A673 (cell line): ENCODE results near the gene TECPR1. TPM values are rescaled to one million over a fixed set of nuclear protein-coding genes. Genes with fewer than 3 reads are reported as not detected.

Source experiments
- BruUV-seq: library from RNA; stranded (reverse); fragments of 400-500 nt; replicated peaks from 2 replicates; lab custom pipeline; 2021; lab: Mats Ljungman, UMichigan
- CTCF ChIA-PET: fragments of 300-600 bp; sonication (Branson Sonifier 250); formaldehyde crosslinking; loops from one replicate; lab custom pipeline; 2022; ENCODE audit warnings: antibody characterized with exemption; lab: Charles Lee
- POLR2A ChIA-PET: fragments of 300-600 bp; sonication (Branson Sonifier 250); formaldehyde crosslinking; loops from one replicate; lab custom pipeline; 2022; ENCODE audit warnings: antibody characterized with exemption; ENCODE audit not compliant: low non-redundant PET; lab: Charles Lee
- DNase-seq: peaks from one replicate; pipeline ENCODE4 v3.0.0-alpha.2; 2015; ENCODE audit warnings: low spot score
- H3K27ac ChIP-seq: fragments of 200-600 bp; sonication (generic); 2 replicates; pipeline ENCODE4 v1.5.1; 2016; ENCODE audit warnings: mixed run types, low read depth, mild to moderate bottlenecking, mixed read lengths, antibody characterized with exemption, low read length; ENCODE audit not compliant: poor library complexity, severe bottlenecking
- H3K27me3 ChIP-seq: fragments of 200-600 bp; sonication (generic); replicated peaks from 2 replicates; pipeline ENCODE4 v1.6.1; 2017; ENCODE audit warnings: mixed run types, low read depth, mild to moderate bottlenecking, mixed read lengths, antibody characterized with exemption, low read length; ENCODE audit not compliant: insufficient read depth, poor library complexity
- H3K36me3 ChIP-seq: fragments of 200-600 bp; sonication (generic); 2 replicates; pipeline ENCODE4 v1.6.1; 2016; ENCODE audit warnings: mixed run types, mild to moderate bottlenecking, mixed read lengths, antibody characterized with exemption, low read length; ENCODE audit not compliant: insufficient read depth, poor library complexity, severe bottlenecking
- H3K4me1 ChIP-seq: fragments of 200-600 bp; sonication (generic); 2 replicates; pipeline ENCODE4 v1.6.1; 2017; ENCODE audit warnings: mixed run types, mild to moderate bottlenecking, mixed read lengths, antibody characterized with exemption, low read length; ENCODE audit not compliant: insufficient read depth, poor library complexity, severe bottlenecking
- H3K4me3 ChIP-seq: fragments of 200-600 bp; sonication (generic); 2 replicates; pipeline ENCODE4 v1.5.1; 2016; ENCODE audit warnings: low read depth, mixed run types, mild to moderate bottlenecking, mixed read lengths, low read length; ENCODE audit not compliant: poor library complexity, severe bottlenecking
- H3K9me3 ChIP-seq: fragments of 200-600 bp; sonication (generic); 2 replicates; pipeline ENCODE4 v1.6.1; 2016; ENCODE audit warnings: mixed run types, low read depth, mild to moderate bottlenecking, mixed read lengths, antibody characterized with exemption, low read length; ENCODE audit not compliant: poor library complexity, severe bottlenecking
- CTCF ChIP-seq: fragments of 300-800, 200-600 bp; sonication (generic); conservative IDR thresholded peaks from 2 replicates; pipeline ENCODE4 v1.5.1; 2017; ENCODE audit warnings: low read depth, mild to moderate bottlenecking, antibody characterized with exemption, low read length, moderate library complexity, mixed read lengths
- EZH2 ChIP-seq: fragments of 200-600 bp; sonication (generic); IDR thresholded peaks from 2 replicates; pipeline ENCODE4 v1.6.1; 2017; ENCODE audit warnings: borderline replicate concordance, low read depth, mild to moderate bottlenecking, mixed read lengths, antibody characterized with exemption, low read length; ENCODE audit not compliant: poor library complexity, severe bottlenecking
- intact Hi-C: fragments of 100-400 bp; cut with micrococcal nuclease; formaldehyde crosslinking; loops from one replicate; pipeline ENCODE4 v1.10.0; 2022; ENCODE audit not compliant: unreplicated experiment
- total RNA-seq: library from RNA; stranded (reverse); gene quantifications from 2 replicates; pipeline ENCODE4 v1.2.3, GENCODE V29; 2021

TECPR1 gene
- total RNA-seq, 1 experiment from 2014 or later, result 25.9 TPM

GRCh38 chr7:98278408-98278807, 26.4 kb upstream of the TECPR1 start:
- intact Hi-C loops, result no loop called here
- Histone ChIP-seq H3K27ac (no peak overlapping the region), H3K4me1 (no peaks in the 10 kb centered on the region), H3K27me3 (no peaks in the 10 kb centered on the region), H3K9me3 (no peaks in the 10 kb centered on the region), H3K36me3 (no peaks in the 10 kb centered on the region), H3K4me3 (no peak overlapping the region)
- no peak for TF ChIP-seq EZH2
- no peak for TF ChIP-seq CTCF
- BruUV-seq, result no TSS peak
- DNase-seq, result no peak
- ChIA-PET POLR2A (no interaction called here), CTCF (no interaction called here)

GRCh38 chr7:98276241-98276761, 24.3 kb upstream of the TECPR1 start:
- no peaks in the 10 kb centered on the region for H3K27me3 ChIP-seq
- no peaks in the 10 kb centered on the region for H3K4me1 ChIP-seq
- no peak for DNase-seq
- no peak for TF ChIP-seq EZH2
- no peak for TF ChIP-seq CTCF
- ChIA-PET CTCF (no interaction called here), POLR2A (no interaction called here)
- no peaks in the 10 kb centered on the region for H3K36me3 ChIP-seq
- H3K4me3 ChIP-seq, result no peak overlapping the region
- H3K27ac ChIP-seq, result no peak overlapping the region
- intact Hi-C loops, result no loop called here
- no TSS peak for BruUV-seq
- no peaks in the 10 kb centered on the region for H3K9me3 ChIP-seq

- ChIA-PET POLR2A (no interaction called here), CTCF (no interaction called here)
- intact Hi-C loops, result no loop called here
- no peak for DNase-seq
- no peak for TF ChIP-seq EZH2
- TF ChIP-seq CTCF, result no peak
- BruUV-seq, result no TSS peak
- Histone ChIP-seq H3K27ac (no peak overlapping the region), H3K36me3 (no peaks in the 10 kb centered on the region), H3K4me1 (no peaks in the 10 kb centered on the region), H3K9me3 (no peaks in the 10 kb centered on the region), H3K4me3 (no peak overlapping the region), H3K27me3 (no peaks in the 10 kb centered on the region)
Measured at GRCh38 chr7:98267303-98267702, 15.3 kb upstream of the TECPR1 start.
